SK-N-SH (cell line): Measurements from ENCODE around the gene LARGE1. TPM values are rescaled to one million over a fixed set of nuclear protein-coding genes. Genes with fewer than 3 reads are reported as not detected.

Source experiments
- CTCF ChIA-PET: fragments of 300-600, 350-600 bp; formaldehyde crosslinking; extraction: SDS; loops from one replicate; lab custom pipeline; 2021; lab: Yijun Ruan, JAX
- POLR2A ChIA-PET: fragments of 350-600 bp; sonication (Branson Sonifier 250); formaldehyde crosslinking; extraction: SDS; loops from one replicate; lab custom pipeline; 2020; ENCODE audit warnings: antibody characterized with exemption, inconsistent platforms; lab: Yijun Ruan, JAX
- DNase-seq: peaks from one replicate; pipeline ENCODE4 v3.0.0; 2012
- H2AFZ ChIP-seq: fragments of 200-600 bp; sonication (generic); 2 replicates; pipeline ENCODE4 v1.8.1; 2016; ENCODE audit warnings: antibody characterized with exemption, mild to moderate bottlenecking, low read depth
- H3F3A ChIP-seq: fragments of 200-600 bp; sonication (generic); replicated peaks from 2 replicates; pipeline ENCODE3; 2016; ENCODE audit warnings: antibody characterized with exemption, mild to moderate bottlenecking; ENCODE audit not compliant: insufficient read depth
- H3K27ac ChIP-seq, 2 experiments: fragments of 200-500 bp in 1 of 2; fragments of 200-600 bp in 1 of 2; sonication (Bioruptor generic) in 1 of 2; sonication (generic), shearing (Covaris generic) in 1 of 2; 2 replicates each; pipeline versions ENCODE4 v1.5.1 to v1.6.1; 2014 to 2016; ENCODE audit warnings: low read depth in 2 of 2, inconsistent platforms in 1 of 2, low read length in 1 of 2, mild to moderate bottlenecking in 1 of 2, mixed read lengths in 1 of 2
- H3K27me3 ChIP-seq: fragments of 200-600 bp; sonication (generic), shearing (Covaris generic); 2 replicates; pipeline ENCODE4 v1.6.1; 2016; ENCODE audit warnings: mixed run types; ENCODE audit not compliant: insufficient read depth
- H3K36me3 ChIP-seq, 2 experiments: fragments of 200-500 bp in 1 of 2; fragments of 200-600 bp in 1 of 2; sonication (Bioruptor generic) in 1 of 2; sonication (generic) in 1 of 2; replicated peaks in 1 of 2; 2 replicates each; pipeline versions ENCODE3 to v1.5.1; 2014 to 2016; ENCODE audit warnings: low read length in 1 of 2, mild to moderate bottlenecking in 1 of 2; ENCODE audit not compliant: insufficient read depth in 2 of 2, control insufficient read depth in 1 of 2
- H3K4me1 ChIP-seq, 2 experiments: fragments of 200-500 bp in 1 of 2; fragments of 200-600 bp in 1 of 2; sonication (Bioruptor generic) in 1 of 2; sonication (generic), shearing (Covaris generic) in 1 of 2; 2 replicates each; pipeline versions ENCODE4 v1.5.1 to v1.6.1; 2014 to 2016; ENCODE audit warnings: low read depth in 1 of 2, low read length in 1 of 2, mixed run types in 1 of 2; ENCODE audit not compliant: insufficient read depth in 2 of 2, control insufficient read depth in 1 of 2
- H3K4me2 ChIP-seq: fragments of 200-600 bp; sonication (generic), shearing (Covaris generic); 2 replicates; pipeline ENCODE4 v1.6.1; 2017; ENCODE audit warnings: mixed run types
- H3K4me3 ChIP-seq, 2 experiments: fragments of 200-500 bp in 1 of 2; fragments of 200-600 bp in 1 of 2; sonication (Bioruptor generic) in 1 of 2; sonication (generic), shearing (Covaris generic) in 1 of 2; 2 replicates each; pipeline versions ENCODE4 v1.5.1 to v1.8.1; 2014 to 2016; ENCODE audit warnings: low read depth in 2 of 2, inconsistent platforms in 1 of 2, low read length in 1 of 2, mild to moderate bottlenecking in 1 of 2, mixed read lengths in 1 of 2, moderate library complexity in 1 of 2
- H3K79me2 ChIP-seq: fragments of 200-600 bp; sonication (generic); 2 replicates; pipeline ENCODE4 v1.8.1; 2017; ENCODE audit warnings: mild to moderate bottlenecking; ENCODE audit not compliant: insufficient read depth
- H3K9ac ChIP-seq: fragments of 200-600 bp; sonication (generic); 2 replicates; pipeline ENCODE4 v1.6.1; 2017; ENCODE audit warnings: mixed run types
- H3K9me2 ChIP-seq: fragments of 200-600 bp; sonication (generic); 2 replicates; pipeline ENCODE4 v1.6.1; 2017; ENCODE audit warnings: mixed run types
- H3K9me3 ChIP-seq: fragments of 200-600 bp; sonication (generic); 2 replicates; pipeline ENCODE4 v1.6.1; 2017; ENCODE audit warnings: mixed run types, mild to moderate bottlenecking, moderate library complexity
- H4K20me1 ChIP-seq: fragments of 200-600 bp; sonication (generic); 2 replicates; pipeline ENCODE4 v1.6.1; 2017; ENCODE audit warnings: mild to moderate bottlenecking, mixed run types; ENCODE audit not compliant: insufficient read depth
- CHD2 ChIP-seq: fragments of 150-350 bp; IDR thresholded peaks from 2 replicates; pipeline ENCODE4 v1.6.1; 2018; ENCODE audit warnings: low read length; ENCODE audit not compliant: partially characterized antibody
- CTCF ChIP-seq: fragments of 200-600 bp; sonication (generic); IDR thresholded peaks from 2 replicates; pipeline ENCODE4 v1.6.1; 2017; ENCODE audit warnings: antibody characterized with exemption, mild to moderate bottlenecking, moderate library complexity
- EZH2phosphoT487 ChIP-seq: fragments of 200-600 bp; sonication (generic); IDR thresholded peaks from 2 replicates; pipeline ENCODE4 v1.6.1; 2017; ENCODE audit warnings: low read depth, mixed run types, mild to moderate bottlenecking, antibody characterized with exemption, moderate library complexity, borderline replicate concordance
- GABPA ChIP-seq: IDR thresholded peaks from 2 replicates; pipeline ENCODE4 v1.4.0; 2012; ENCODE audit warnings: low read depth, mild to moderate bottlenecking
- GATA2 ChIP-seq: sonication (generic); formaldehyde crosslinking; IDR thresholded peaks from 2 replicates; pipeline ENCODE4 v1.5.0; 2020; ENCODE audit warnings: mild to moderate bottlenecking, missing genetic modification reagents
- JUND ChIP-seq: IDR thresholded peaks from 2 replicates; pipeline ENCODE4 v1.4.0; 2012
- NRF1 ChIP-seq: IDR thresholded peaks from 2 replicates; pipeline ENCODE4 v1.6.1; 2012; ENCODE audit warnings: low read depth, mild to moderate bottlenecking, low read length
- POLR2AphosphoS5 ChIP-seq: IDR thresholded peaks from 2 replicates; pipeline ENCODE4 v1.6.1; 2012; ENCODE audit warnings: low read depth, low read length
- RCOR1 ChIP-seq: fragments of 150-350 bp; IDR thresholded peaks from 2 replicates; pipeline ENCODE4 v1.6.1; 2017; ENCODE audit warnings: antibody characterized with exemption, low read length
- SIN3A ChIP-seq: IDR thresholded peaks from 2 replicates; pipeline ENCODE4 v1.6.1; 2012; ENCODE audit warnings: low read depth, mild to moderate bottlenecking, low read length, moderate library complexity, borderline replicate concordance
- TCF12 ChIP-seq: IDR thresholded peaks from 2 replicates; pipeline ENCODE4 v1.4.0; 2012
- TEAD4 ChIP-seq: IDR thresholded peaks from 2 replicates; pipeline ENCODE4 v1.4.0; 2012; ENCODE audit warnings: mild to moderate bottlenecking, borderline replicate concordance; ENCODE audit not compliant: insufficient read depth
- USF2 ChIP-seq: fragments of 150-350 bp; IDR thresholded peaks from 2 replicates; pipeline ENCODE4 v1.6.1; 2017; ENCODE audit warnings: antibody characterized with exemption, low read length, low read depth, borderline replicate concordance
- YY1 ChIP-seq: IDR thresholded peaks from 2 replicates; pipeline ENCODE4 v1.4.0; 2012; ENCODE audit warnings: low read depth, mild to moderate bottlenecking
- ZBTB33 ChIP-seq: IDR thresholded peaks from 2 replicates; pipeline ENCODE4 v1.4.0; 2012; ENCODE audit warnings: low read depth, borderline replicate concordance
- polyA plus RNA-seq, 3 experiments: library from polyadenylated mRNA; depleted of rRNA; stranded (reverse); fragments of >200 nt; gene quantifications; 2 replicates each; pipeline ENCODE4 v1.2.3, GENCODE V29; 2012
- TF ChIP-seq, protein P1 (sequence below): IDR thresholded peaks from 2 replicates; pipeline ENCODE4 v1.4.0; 2012; ENCODE audit warnings: low read depth
- TF ChIP-seq, protein P2 (sequence below): IDR thresholded peaks from 2 replicates; pipeline ENCODE4 v1.4.0; 2012; ENCODE audit warnings: low read depth, borderline replicate concordance

Gene LARGE1
- polyA plus RNA-seq, 1 of the 3 experiments (the other 2 are of a cell fraction) = 1.1 TPM

GRCh38 chr22:33227791-33228190 is 692.5 kb downstream of the LARGE1 start:
- H3K9me2 ChIP-seq = no peaks in the 10 kb centered on the region
- H3K36me3 ChIP-seq = no peaks in the 10 kb centered on the region
- no peaks in the 10 kb centered on the region for H4K20me1 ChIP-seq
- H3F3A ChIP-seq = no peaks in the 10 kb centered on the region
- POLR2A ChIA-PET = no interaction called here
- no peaks in the 10 kb centered on the region for H3K4me1 ChIP-seq
- no peak for DNase-seq
- H3K4me3 ChIP-seq = no peak overlapping the region
- CTCF ChIA-PET = interaction anchor here (0.9 to 1.7 kb wide), 3 partner anchors 15 to 19 kb away, joined by 3 to 5 read pairs (median 5); no protein-coding TSS in a partner anchor
- H3K27me3 ChIP-seq = no peaks in the 10 kb centered on the region
- peaks cover 4% of the 10 kb centered on the region; the same call in 1 of the 2 replicates for H3K9me3 ChIP-seq
- no peak overlapping the region for H3K9ac ChIP-seq
- H2AFZ ChIP-seq = no peak overlapping the region
- TF ChIP-seq, protein P1, sequence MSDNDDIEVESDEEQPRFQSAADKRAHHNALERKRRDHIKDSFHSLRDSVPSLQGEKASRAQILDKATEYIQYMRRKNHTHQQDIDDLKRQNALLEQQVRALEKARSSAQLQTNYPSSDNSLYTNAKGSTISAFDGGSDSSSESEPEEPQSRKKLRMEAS = no peak
- TF ChIP-seq NRF1 (no peak), CTCF (no peak), JUND (no peak), YY1 (no peak), USF2 (no peak), SIN3A (no peak), ZBTB33 (no peak), TEAD4 (no peak), CHD2 (no peak), TCF12 (no peak), GABPA (no peak), POLR2AphosphoS5 (no peak), RCOR1 (no peak), GATA2 (no peak), EZH2phosphoT487 (no peak)
- TF ChIP-seq, protein P2, sequence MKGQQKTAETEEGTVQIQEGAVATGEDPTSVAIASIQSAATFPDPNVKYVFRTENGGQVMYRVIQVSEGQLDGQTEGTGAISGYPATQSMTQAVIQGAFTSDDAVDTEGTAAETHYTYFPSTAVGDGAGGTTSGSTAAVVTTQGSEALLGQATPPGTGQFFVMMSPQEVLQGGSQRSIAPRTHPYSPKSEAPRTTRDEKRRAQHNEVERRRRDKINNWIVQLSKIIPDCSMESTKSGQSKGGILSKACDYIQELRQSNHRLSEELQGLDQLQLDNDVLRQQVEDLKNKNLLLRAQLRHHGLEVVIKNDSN = no peak
- no peak overlapping the region for H3K27ac ChIP-seq
- H3K79me2 ChIP-seq = no peaks in the 10 kb centered on the region
- no peak overlapping the region for H3K4me2 ChIP-seq
